ENCODE data around the gene C3orf70. TPM values are rescaled to one million over a fixed set of nuclear protein-coding genes. Genes with fewer than 3 reads are reported as not detected.
A peak's percentile ranks its signal among the peaks of the same experiment; 100 is the strongest.

Gene C3orf70
- total and polyA plus RNA-seq, 2 of the 8 experiments (the other 6 are each of a cell fraction or from before 2014, with no cell fraction given) = 1.7 to 2.0 TPM

DNA sequence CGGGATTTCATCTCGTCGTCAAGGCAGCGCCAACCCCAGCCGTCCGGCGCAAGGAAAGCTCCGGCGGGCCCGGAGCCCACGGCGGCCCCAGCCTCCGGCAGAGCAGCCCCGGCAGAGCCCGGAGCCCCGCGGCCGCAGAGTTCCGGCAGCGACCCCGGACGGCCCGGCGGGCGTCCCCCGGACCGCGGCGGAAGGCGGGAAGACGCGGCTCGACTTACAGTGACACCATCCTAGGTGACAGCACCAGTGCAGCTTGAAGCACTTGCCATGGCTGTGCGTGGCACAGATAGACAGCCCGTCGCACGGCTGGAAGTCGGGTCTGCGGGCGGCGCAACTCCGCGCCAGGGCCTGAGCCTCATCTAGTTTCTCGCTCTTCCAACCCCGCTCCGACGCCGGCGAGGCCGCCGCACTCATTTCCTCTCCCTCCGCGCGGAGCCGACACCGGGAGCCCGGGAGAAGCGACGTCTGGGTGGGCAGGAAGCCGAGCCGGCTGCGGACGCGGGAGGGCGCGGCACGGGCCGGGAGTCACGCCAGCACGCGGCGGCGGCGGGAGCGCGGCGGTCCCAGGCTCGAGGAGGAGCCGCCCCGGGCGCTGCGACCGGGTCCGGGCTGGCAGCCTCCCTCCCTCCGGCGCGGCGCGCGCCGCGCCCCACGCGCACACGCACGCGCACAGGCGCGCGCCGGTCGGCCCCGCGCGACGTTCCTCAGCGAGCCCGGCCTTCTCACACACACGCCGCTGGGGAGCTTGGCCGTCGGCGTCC, at the start of gene C3orf70 (continued):
- TF ChIP-seq EGR1 (IDR thresholded peaks at IDR 0.05; ENCODE audit: borderline replicate concordance, low read depth, low read length) = no peak
- no peak for TF ChIP-seq CHD2 (IDR thresholded peaks at IDR 0.05; ENCODE audit: low read length)
- TF ChIP-seq EZH2 (IDR thresholded peaks at IDR 0.05; ENCODE audit: low read depth, low read length, severe bottlenecking) = peak; percentile 80
- TF ChIP-seq BRCA1 (IDR thresholded peaks at IDR 0.05; ENCODE audit: low read depth, low read length) = no peak
- no peak for TF ChIP-seq TAF1 (IDR thresholded peaks at IDR 0.05; ENCODE audit: low read depth, low read length)
- TF ChIP-seq RAD21 (IDR thresholded peaks at IDR 0.05 in 1 of 2, conservative IDR thresholded peaks at IDR 0.05 in 1 of 2; ENCODE audit: low read depth in 2 of 2, low read length in 2 of 2) = no peak
- TF ChIP-seq HDAC6 (IDR thresholded peaks at IDR 0.05; ENCODE audit: low read depth, low read length) = no peak
- TF ChIP-seq BACH1 (IDR thresholded peaks at IDR 0.05; ENCODE audit: low read length) = no peak
- no peak for TF ChIP-seq ATF2 (IDR thresholded peaks at IDR 0.05; ENCODE audit: low read length)
- peak; percentile 57; the same call in 1 of the 2 replicates for TF ChIP-seq RBBP5 (IDR thresholded peaks at IDR 0.05; ENCODE audit: borderline replicate concordance, low read depth, low read length)
- TF ChIP-seq, protein P1, sequence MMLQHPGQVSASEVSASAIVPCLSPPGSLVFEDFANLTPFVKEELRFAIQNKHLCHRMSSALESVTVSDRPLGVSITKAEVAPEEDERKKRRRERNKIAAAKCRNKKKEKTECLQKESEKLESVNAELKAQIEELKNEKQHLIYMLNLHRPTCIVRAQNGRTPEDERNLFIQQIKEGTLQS (IDR thresholded peaks at IDR 0.05; ENCODE audit: insufficient read depth, low read depth, low read length) = no peak
- TF ChIP-seq RFX5 (IDR thresholded peaks at IDR 0.05; ENCODE audit: borderline replicate concordance, low read depth, low read length) = no peak
- no peak for TF ChIP-seq TCF12 (IDR thresholded peaks at IDR 0.05; ENCODE audit: low read depth, low read length)
- no peak for TF ChIP-seq USF2 (IDR thresholded peaks at IDR 0.05; ENCODE audit: low read length)
- TF ChIP-seq, protein P2, sequence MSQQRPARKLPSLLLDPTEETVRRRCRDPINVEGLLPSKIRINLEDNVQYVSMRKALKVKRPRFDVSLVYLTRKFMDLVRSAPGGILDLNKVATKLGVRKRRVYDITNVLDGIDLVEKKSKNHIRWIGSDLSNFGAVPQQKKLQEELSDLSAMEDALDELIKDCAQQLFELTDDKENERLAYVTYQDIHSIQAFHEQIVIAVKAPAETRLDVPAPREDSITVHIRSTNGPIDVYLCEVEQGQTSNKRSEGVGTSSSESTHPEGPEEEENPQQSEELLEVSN (IDR thresholded peaks at IDR 0.05) = peak; percentile 84
- no peak for TF ChIP-seq CREB1 (IDR thresholded peaks at IDR 0.05)
- no peak for TF ChIP-seq CHD1 (IDR thresholded peaks at IDR 0.05; ENCODE audit: low read depth, low read length)
- no peak for TF ChIP-seq KDM1A (IDR thresholded peaks at IDR 0.05; ENCODE audit: borderline replicate concordance, low read length)
- TF ChIP-seq SRF (IDR thresholded peaks at IDR 0.05; ENCODE audit: low read depth, low read length) = no peak
- no peak for TF ChIP-seq RXRA (IDR thresholded peaks at IDR 0.05; ENCODE audit: insufficient read depth, low read depth, low read length)
